Heart left ventricle (tissue), 13 donors: ENCODE measurements around the gene MSI1.

Experiments used
- CTCF ChIP-seq, 12 donors: fragments of 200-600 bp; sonication (generic) in 4 of 12; IDR thresholded peaks; one replicate each; pipeline versions ENCODE4 v1.5.0 to v1.8.0; 2018 to 2022; ENCODE audit warnings: antibody characterized with exemption in 12 of 12, mild to moderate bottlenecking in 5 of 12
- POLR2A ChIP-seq, 2 donors: fragments of 450-650 bp; IDR thresholded peaks; one replicate each; pipeline ENCODE4 v1.6.1; 2017; ENCODE audit warnings: antibody characterized with exemption in 2 of 2, mild to moderate bottlenecking in 2 of 2, moderate library complexity in 2 of 2
- donor health status: ischemic (EF 13 %, LVEDD 7.1; RV severe dilation, severe dysfunction).
- donor health status: DM: no; HTN: yes; CAD: no.
- donor health status: DM: no; HTN: no; CAD: no.
- donor health status: ischemic (EF 25% LVEDD 6.9; RV normal size, moderate dysfunction).
- donor health status: ischemic (EF 25% LVEDD 5.7; RV mildly dilated, moderate dysfunction).
- donor health status: ischemic (EF 35%, LVEDD 5.7; RV mildly dilated, moderate dysfunction).
- donor health status: nonischemic (EF 11% LVEDD 7.7; RV severe dilation, severe dysfunction).
- donor health status: DM: yes; HTN: yes; CAD: no.
- donor health status: PGD.
- donor health status: ischemic (EF 29% LVEDD 5.4; RV normal size, mild dysfunction).
- donor health status: nonischemic (EF 23%, LVEDD 6.1; RV moderate dilation, normal function).

GRCh38 chr12:120390540-120391120 lies 21.7 kb upstream of the MSI1 start:
- no peak for TF ChIP-seq CTCF (IDR thresholded peaks at IDR 0.05)
- no peak for TF ChIP-seq POLR2A (IDR thresholded peaks at IDR 0.05)
